BLaER1 treated with 17β-estradiol and CSF1 and Interleukin-3, amounts not matched to agents 10 nM and 100 nM (cell line): ENCODE results near the gene ZDHHC18.
A peak's percentile ranks its signal among the peaks of the same experiment; 100 is the strongest.
"Not testable (repeated sequence)": the region's sequence is repeated elsewhere in the genome, so short reads cannot be mapped to it uniquely, and the experiment has no call there.

Experiments used
- H3K27ac ChIP-seq, 11 experiments: shearing (Covaris generic); formaldehyde crosslinking; 2 replicates each; pipeline ENCODE4 v1.8.1; 2022
- H3K27me3 ChIP-seq, 11 experiments: shearing (Covaris generic); formaldehyde crosslinking; 2 replicates each; pipeline ENCODE4 v1.8.1; 2022
- H3K36me3 ChIP-seq, 11 experiments: shearing (Covaris generic); formaldehyde crosslinking; 2 replicates each; pipeline ENCODE4 v1.8.1; 2022
- H3K4me1 ChIP-seq, 10 experiments: shearing (Covaris generic); formaldehyde crosslinking; 2 replicates each; pipeline ENCODE4 v1.8.1; 2022
- H3K4me2 ChIP-seq, 11 experiments: shearing (Covaris generic); formaldehyde crosslinking; 2 replicates each; pipeline ENCODE4 v1.8.1; 2022
- H3K4me3 ChIP-seq, 10 experiments: shearing (Covaris generic); formaldehyde crosslinking; 2 replicates each; pipeline ENCODE4 v1.8.1; 2022
- H3K9ac ChIP-seq, 11 experiments: shearing (Covaris generic); formaldehyde crosslinking; 2 replicates each; pipeline ENCODE4 v1.8.1; 2022
- H3K9me3 ChIP-seq, 11 experiments: shearing (Covaris generic); formaldehyde crosslinking; replicated peaks in 1 of 11; 2 replicates each; pipeline ENCODE4 v1.8.1; 2022
- H4K20me1 ChIP-seq, 11 experiments: shearing (Covaris generic); formaldehyde crosslinking; 2 replicates each; pipeline ENCODE4 v1.8.1; 2022
- Cebpa-rat ChIP-seq, 11 experiments: shearing (Covaris generic); IDR thresholded peaks; 2 replicates each; pipeline ENCODE4 v1.8.1; 2022

ZDHHC18 gene

DNA sequence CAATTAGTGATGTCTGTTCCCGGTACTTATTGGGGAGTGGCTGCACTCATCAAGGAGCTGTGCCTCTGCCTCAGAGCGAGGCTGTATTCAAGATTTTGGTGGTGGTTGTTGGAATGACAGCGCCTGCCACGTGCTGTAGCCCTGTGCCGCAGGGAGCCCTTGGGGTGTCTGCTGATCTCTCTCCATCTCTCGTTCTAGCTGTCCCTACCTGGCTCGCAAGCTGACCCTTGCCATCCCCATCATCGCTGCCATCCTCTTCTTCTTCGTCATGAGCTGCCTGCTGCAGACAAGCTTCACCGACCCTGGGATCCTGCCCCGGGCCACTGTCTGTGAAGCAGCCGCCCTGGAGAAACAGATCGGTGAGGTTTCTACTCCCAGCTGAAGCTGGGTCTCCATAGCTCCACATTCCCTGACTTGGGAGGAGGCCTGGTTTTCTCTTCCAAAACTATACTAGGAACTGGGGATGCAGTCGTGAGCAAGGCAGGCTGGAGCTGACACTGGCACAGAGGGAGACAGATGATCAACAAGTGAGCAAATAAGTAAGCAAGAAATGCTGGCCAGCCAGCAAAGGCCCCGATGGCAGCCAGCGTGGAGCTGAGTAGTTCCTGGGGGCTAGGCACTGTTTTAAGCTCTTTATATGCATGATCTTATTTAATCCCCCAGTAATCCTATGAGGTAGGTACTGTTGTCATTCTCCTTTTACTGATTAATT lies 5.9 kb downstream of the ZDHHC18 start:
- Histone ChIP-seq H3K4me3 (no peak overlapping the region), H3K9me3 (no peaks in the 10 kb centered on the region), H3K4me2 (peak overlapping the region; percentile 60 to 92 (median 78); a peak in 17 of 22 replicates), H3K4me1 (peaks cover 58 to 66% (median 63%) of the 10 kb centered on the region in 10 experiments), H3K27me3 (no peaks in the 10 kb centered on the region), H4K20me1 (peaks cover 31 to 66% (median 57%) of the 10 kb centered on the region in 11 experiments; a peak in 19 of 22 replicates), H3K9ac (peak overlapping the region in 10 of 11 experiments; percentile 32 to 76 (median 62); a peak in 11 of 22 replicates), H3K27ac (peak overlapping the region in 5 of 11 experiments; percentile 14 to 82 (median 72); a peak in 5 of 22 replicates), H3K36me3 (peaks cover 53 to 72% (median 62%) of the 10 kb centered on the region in 11 experiments)
- no peak for TF ChIP-seq Cebpa-rat (IDR thresholded peaks at IDR 0.05)

DNA sequence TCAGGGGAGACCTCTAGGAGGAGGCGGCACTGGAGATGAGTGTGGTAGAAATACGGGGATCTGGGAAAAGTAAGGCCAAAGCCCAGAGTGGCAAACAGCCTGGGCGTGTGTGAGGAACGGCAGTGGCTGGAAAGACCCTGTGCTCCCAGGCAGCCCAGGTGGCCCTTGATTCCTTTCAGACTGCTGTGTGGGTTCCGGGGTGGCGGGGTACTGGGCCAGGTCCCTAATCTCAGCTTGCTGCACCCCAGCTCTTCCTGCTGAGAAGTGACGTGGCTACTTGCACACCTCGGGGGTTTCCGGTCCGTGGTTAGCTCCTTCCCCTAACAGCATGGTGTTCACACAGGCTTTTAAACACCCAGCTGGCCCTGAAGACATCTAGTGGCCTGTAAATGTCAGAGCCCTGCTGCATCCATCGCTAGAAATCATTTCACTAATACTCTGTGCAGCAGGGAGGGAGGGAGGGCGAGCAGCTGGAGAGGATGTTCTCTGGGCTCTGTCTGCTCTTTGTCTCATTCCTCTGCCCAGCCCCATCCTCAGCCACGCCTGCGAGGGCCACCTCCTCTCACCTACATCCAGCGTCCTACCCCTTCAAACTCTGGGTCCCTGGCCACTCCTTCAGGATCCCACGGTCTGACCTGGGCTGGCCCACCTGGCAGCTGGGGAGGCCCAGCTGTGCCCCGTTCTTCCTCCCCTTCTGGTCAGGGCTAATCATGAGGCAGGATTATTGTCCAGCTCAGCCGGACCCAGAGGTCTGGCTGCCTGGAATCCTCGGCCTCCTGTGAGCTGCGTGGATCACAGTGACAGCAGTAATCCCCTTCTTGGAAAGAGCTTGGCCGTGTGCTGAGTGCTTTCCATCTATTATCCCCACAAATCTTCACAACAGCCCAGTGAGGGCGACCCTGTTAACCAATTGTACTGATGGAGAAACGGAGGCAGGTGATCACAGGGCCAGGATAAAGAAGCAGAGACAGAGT lies 7.2 kb downstream of the ZDHHC18 start:
- no peaks in the 10 kb centered on the region for H3K27me3 ChIP-seq
- peak overlapping the region; percentile 54 to 76 (median 64); a peak in 19 of 22 replicates for H3K9ac ChIP-seq
- H3K36me3 ChIP-seq, result peaks cover 64 to 85% (median 75%) of the 10 kb centered on the region in 11 experiments
- TF ChIP-seq Cebpa-rat (IDR thresholded peaks at IDR 0.05), result no peak
- peak overlapping the region; percentile 60 to 92 (median 78) for H3K4me2 ChIP-seq
- no peaks in the 10 kb centered on the region for H3K9me3 ChIP-seq
- H3K4me3 ChIP-seq, result peak overlapping the region in 1 of 10 experiments; percentile 43; a peak in 1 of 20 replicates
- H4K20me1 ChIP-seq, result peaks cover 26 to 74% (median 47%) of the 10 kb centered on the region in 11 experiments; a peak in 18 of 22 replicates
- H3K4me1 ChIP-seq, result peaks cover 46 to 54% (median 51%) of the 10 kb centered on the region in 10 experiments
- peak overlapping the region in 10 of 11 experiments; percentile 46 to 82 (median 71); a peak in 20 of 22 replicates for H3K27ac ChIP-seq

DNA sequence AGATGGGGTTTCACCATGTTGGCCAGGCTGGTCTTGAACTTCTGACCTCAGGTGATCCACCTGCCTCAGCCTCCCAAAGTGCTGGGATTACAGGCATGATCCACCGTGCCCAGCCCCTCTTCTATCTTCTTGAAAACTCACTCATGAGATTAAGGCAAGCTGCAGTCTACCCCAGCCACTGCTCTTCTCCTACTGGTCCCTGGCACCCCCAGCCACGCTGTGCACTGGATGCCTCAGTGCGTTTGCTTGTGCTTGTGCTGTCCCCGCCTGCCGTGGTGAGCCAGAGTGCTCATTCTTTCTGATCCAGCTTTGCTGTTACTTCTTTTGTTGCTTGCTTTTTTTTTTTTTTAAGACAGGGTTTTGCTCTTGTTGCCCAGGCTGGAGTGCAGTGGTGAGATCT lies 11.2 kb downstream of the ZDHHC18 start:
- H3K4me1 ChIP-seq, result peaks cover 15 to 21% (median 19%) of the 10 kb centered on the region in 10 experiments
- H3K36me3 ChIP-seq, result peaks cover 82 to 96% (median 87%) of the 10 kb centered on the region in 11 experiments
- H3K27ac ChIP-seq, H3K4me3 ChIP-seq, H3K27me3 ChIP-seq, H3K4me2 ChIP-seq, H3K9me3 ChIP-seq, H3K9ac ChIP-seq: not testable (repeated sequence)
- peaks cover 0 to 73% (median 15%) of the 10 kb centered on the region in 11 experiments; a peak in 16 of 22 replicates for H4K20me1 ChIP-seq

DNA sequence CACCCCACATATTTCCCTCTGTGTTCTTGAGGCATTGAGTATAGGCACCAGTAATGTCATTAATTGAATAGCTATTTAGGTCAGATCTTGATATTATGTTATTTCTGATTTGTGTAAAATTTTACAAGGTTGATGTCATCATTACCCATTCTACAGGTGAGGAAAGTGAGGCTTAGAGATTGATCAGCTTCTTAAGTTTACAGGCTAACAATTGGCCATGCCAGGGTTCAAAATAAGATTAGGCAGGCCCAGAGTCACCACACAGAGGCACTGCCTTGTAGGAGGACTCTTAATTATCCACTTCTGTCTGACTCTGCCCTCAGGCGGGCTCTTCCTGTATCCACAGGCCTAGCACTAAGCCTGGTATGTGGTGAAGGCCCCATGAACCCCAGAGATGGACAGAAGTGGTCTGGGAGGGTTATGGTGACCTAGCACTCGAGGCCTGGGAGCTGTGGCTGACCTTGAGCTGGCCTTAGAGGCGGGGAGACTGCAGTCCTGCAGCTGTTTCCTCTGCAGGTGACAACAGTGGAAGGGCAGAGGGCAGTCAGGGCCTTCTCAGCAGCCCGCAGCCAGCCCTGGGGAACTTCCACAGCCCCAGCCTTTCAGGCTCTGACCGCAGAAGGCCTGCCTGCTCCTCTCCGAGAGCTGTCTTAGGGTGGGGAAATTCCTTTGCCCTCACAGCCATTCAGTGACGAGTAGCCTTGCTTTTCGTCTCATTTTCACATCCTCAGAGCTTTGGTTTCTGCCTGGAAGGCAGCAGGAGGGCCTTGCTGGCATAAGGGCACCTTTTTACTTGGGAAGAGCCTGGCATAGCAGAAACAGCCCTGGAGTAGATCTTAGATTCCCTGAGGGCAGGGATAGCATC lies 12.2 kb downstream of the ZDHHC18 start:
- Histone ChIP-seq H3K27ac (0 out of 22 replicates have a peak overlapping the region, but pooled peaks of 2 of the 11 experiments have one; percentile 1 to 14), H3K9ac (peak overlapping the region in 4 of 11 experiments; percentile 11 to 26 (median 16); a peak in 5 of 22 replicates), H3K9me3 (no peaks in the 10 kb centered on the region), H3K36me3 (peaks cover 88 to 97% (median 92%) of the 10 kb centered on the region in 11 experiments), H3K27me3 (no peaks in the 10 kb centered on the region), H4K20me1 (peaks cover 0 to 76% (median 14%) of the 10 kb centered on the region in 11 experiments; a peak in 13 of 22 replicates), H3K4me1 (peaks cover 5 to 11% (median 9%) of the 10 kb centered on the region in 10 experiments), H3K4me3 (no peak overlapping the region), H3K4me2 (no peak overlapping the region)
- TF ChIP-seq Cebpa-rat (IDR thresholded peaks at IDR 0.05), result no peak

GRCh38 chr1:26839339-26839722 lies 12.8 kb downstream of the ZDHHC18 start:
- peaks cover 86 to 97% (median 92%) of the 10 kb centered on the region in 11 experiments for H3K36me3 ChIP-seq
- no peaks in the 10 kb centered on the region for H3K27me3 ChIP-seq
- peak overlapping the region in 3 of 11 experiments; percentile 11 to 15 (median 12); a peak in 1 of 22 replicates for H3K9ac ChIP-seq
- H3K4me2 ChIP-seq, result no peak overlapping the region
- peaks cover 0 to 74% (median 11%) of the 10 kb centered on the region in 11 experiments; a peak in 13 of 22 replicates for H4K20me1 ChIP-seq
- peaks cover 0 to 5% (median 2%) of the 10 kb centered on the region in 10 experiments; a peak in 15 of 20 replicates for H3K4me1 ChIP-seq
- no peaks in the 10 kb centered on the region for H3K9me3 ChIP-seq
- H3K27ac ChIP-seq, result 0 out of 22 replicates have a peak overlapping the region, but pooled peaks of 1 of the 11 experiments have one; percentile 1
- TF ChIP-seq Cebpa-rat (IDR thresholded peaks at IDR 0.05), result no peak
- no peak overlapping the region for H3K4me3 ChIP-seq

DNA sequence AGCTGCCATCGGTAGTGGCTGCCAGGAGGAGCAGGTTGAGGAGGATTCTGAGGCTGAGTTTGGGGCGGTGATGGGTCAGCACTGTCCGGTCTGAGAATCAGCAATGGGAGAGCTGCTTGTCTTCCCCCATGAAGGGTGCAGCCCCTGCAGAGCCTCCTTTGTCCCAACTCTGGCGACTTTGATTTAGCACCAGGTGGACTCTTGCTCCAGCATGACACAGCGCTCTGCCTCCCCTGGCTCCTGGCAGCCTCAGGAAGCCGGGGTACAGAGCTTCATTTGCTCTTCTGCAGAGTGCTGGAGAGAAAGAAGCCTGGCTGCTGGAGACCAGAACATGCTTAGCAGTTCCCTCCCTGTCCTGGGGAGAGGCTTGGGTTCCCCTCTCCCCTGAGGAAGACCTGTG lies 13.3 kb downstream of the ZDHHC18 start:
- no peak overlapping the region for H3K4me2 ChIP-seq
- 0 out of 20 replicates have a peak, but pooled peaks cover 0 to under 1% (median 0%) of the 10 kb centered on the region in 10 experiments for H3K4me1 ChIP-seq
- H3K27ac ChIP-seq, result 0 out of 22 replicates have a peak overlapping the region, but pooled peaks of 1 of the 11 experiments have one; percentile 1
- H3K27me3 ChIP-seq, result no peaks in the 10 kb centered on the region
- peak overlapping the region in 1 of 11 experiments; percentile 12; a peak in 1 of 22 replicates for H3K9ac ChIP-seq
- H3K36me3 ChIP-seq, result peaks cover 81 to 97% (median 89%) of the 10 kb centered on the region in 11 experiments
- peaks cover 0 to 74% (median 15%) of the 10 kb centered on the region in 11 experiments; a peak in 13 of 22 replicates for H4K20me1 ChIP-seq
- H3K4me3 ChIP-seq, result no peak overlapping the region
- no peak for TF ChIP-seq Cebpa-rat (IDR thresholded peaks at IDR 0.05)
- H3K9me3 ChIP-seq, result no peaks in the 10 kb centered on the region

DNA sequence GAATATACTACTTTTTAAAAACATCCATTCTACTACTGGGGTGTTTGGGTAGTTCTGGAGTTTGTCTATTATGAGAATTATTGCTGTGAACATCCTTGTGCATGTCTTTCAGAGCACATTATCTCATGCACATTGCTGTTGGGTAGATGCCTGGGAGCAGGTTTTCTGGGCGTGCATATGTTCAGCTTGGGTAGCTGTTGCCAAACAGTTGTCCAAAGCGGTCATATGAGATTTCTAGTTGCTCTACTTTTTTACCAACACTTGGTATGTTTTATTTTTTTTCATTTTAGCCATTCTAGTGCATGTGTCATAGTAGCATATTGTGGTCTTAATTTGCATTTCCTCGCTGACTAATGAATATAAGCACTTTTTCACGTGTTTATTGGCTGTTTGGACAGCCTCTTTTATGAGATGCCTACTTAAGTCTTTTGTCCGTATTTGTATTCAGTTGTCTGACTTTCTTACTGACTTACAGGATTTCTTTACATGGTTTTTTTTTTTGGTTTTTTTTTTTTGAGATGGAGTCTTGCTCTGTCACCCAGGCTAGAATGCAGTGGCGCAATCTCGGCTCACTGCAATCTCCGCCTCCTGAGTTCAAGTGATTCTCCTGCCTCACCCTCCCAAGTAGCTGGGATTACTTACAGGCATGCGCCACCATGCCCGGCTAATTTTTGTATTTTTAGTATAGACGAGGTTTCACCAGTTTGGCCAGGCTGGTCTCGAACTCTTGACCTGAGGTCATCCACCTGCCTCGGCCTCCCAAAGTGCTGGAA lies 18.1 kb downstream of the ZDHHC18 start:
- no peaks in the 10 kb centered on the region for H3K27me3 ChIP-seq
- TF ChIP-seq Cebpa-rat (IDR thresholded peaks at IDR 0.05), result no peak
- no peaks in the 10 kb centered on the region for H3K9me3 ChIP-seq
- no peak overlapping the region for H3K4me3 ChIP-seq
- H4K20me1 ChIP-seq, result peaks cover 0 to 77% (median 19%) of the 10 kb centered on the region in 11 experiments; a peak in 11 of 22 replicates
- no peak overlapping the region for H3K4me2 ChIP-seq
- H3K9ac ChIP-seq, result no peak overlapping the region
- H3K27ac ChIP-seq, result no peak overlapping the region
- H3K4me1 ChIP-seq, result no peaks in the 10 kb centered on the region
- H3K36me3 ChIP-seq, result peaks cover 77 to 96% (median 84%) of the 10 kb centered on the region in 11 experiments

GRCh38 chr1:26847826-26848225 lies 21.3 kb downstream of the ZDHHC18 start:
- not testable (repeated sequence) for H3K9me3 ChIP-seq, H3K4me3 ChIP-seq, H3K27me3 ChIP-seq, H3K4me2 ChIP-seq, H3K27ac ChIP-seq, H3K4me1 ChIP-seq
- Histone ChIP-seq H3K36me3 (peaks cover 77 to 96% (median 84%) of the 10 kb centered on the region in 11 experiments), H3K9ac (peak overlapping the region in 2 of 11 experiments; percentile 20; a peak in 1 of 22 replicates), H4K20me1 (peaks cover 0 to 63% (median 15%) of the 10 kb centered on the region in 11 experiments; a peak in 12 of 22 replicates)
